ENCODE measurements around the gene NSD2.
"Not testable (repeated sequence)": the region's sequence is repeated elsewhere in the genome, so short reads cannot be mapped to it uniquely, and the experiment has no call there.

The NSD2 gene

GRCh38 chr4:1834047-1834775 lies 37.0 kb upstream of the NSD2 start:
- H3K27me3 ChIP-seq (ENCODE audit: low read depth) = no peaks in the 10 kb centered on the region
- peaks cover 88% of the 10 kb centered on the region for H3K36me3 ChIP-seq (replicated peaks)
- no peaks in the 10 kb centered on the region for H3K4me1 ChIP-seq
- no peaks in the 10 kb centered on the region for H3K9me3 ChIP-seq
- DNase-seq (ENCODE audit: low spot score in 2 of 2) = no peak
- in situ Hi-C loops (cut with MboI; ENCODE audit: low sequenced_read_pairs) = no loop called here
- no peak overlapping the region for H3K4me3 ChIP-seq

DNA sequence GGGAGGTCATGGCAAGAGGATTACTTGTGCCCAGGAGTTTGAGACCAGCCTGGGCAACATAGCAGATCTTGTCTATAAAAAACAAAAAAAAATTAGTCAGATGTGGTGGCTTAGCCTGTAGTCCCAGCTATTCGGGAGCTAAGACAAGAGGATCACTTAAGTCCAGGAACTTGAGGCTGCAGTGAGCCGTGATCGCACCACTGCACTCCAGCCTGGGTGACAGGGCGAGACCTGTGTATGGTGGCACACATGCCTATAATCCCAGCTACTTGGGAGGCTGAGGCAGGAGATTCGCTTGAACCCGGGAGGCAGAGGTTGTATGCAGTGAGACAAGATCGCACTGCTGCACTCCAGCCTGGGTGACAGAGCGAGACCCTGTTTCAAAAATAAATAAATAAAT lies 35.4 kb upstream of the NSD2 start:
- H3K27me3 ChIP-seq (ENCODE audit: low read depth); DNase-seq (ENCODE audit: low spot score in 2 of 2); H3K9me3 ChIP-seq; H3K4me3 ChIP-seq; H3K4me1 ChIP-seq; in situ Hi-C loops (cut with MboI; ENCODE audit: low sequenced_read_pairs): not testable (repeated sequence)
- peaks cover 88% of the 10 kb centered on the region for H3K36me3 ChIP-seq (replicated peaks)

- H3K36me3 ChIP-seq (replicated peaks) = peaks cover 88% of the 10 kb centered on the region
- no peak for DNase-seq (ENCODE audit: low spot score in 2 of 2)
- no peaks in the 10 kb centered on the region for H3K4me1 ChIP-seq
- H3K9me3 ChIP-seq = no peaks in the 10 kb centered on the region
- in situ Hi-C loops (cut with MboI; ENCODE audit: low sequenced_read_pairs) = no loop called here
- H3K27me3 ChIP-seq (ENCODE audit: low read depth) = no peaks in the 10 kb centered on the region
- no peak overlapping the region for H3K4me3 ChIP-seq
These were observed 34.5 kb upstream of the NSD2 start for GRCh38 chr4:1836650-1837049.

DNA sequence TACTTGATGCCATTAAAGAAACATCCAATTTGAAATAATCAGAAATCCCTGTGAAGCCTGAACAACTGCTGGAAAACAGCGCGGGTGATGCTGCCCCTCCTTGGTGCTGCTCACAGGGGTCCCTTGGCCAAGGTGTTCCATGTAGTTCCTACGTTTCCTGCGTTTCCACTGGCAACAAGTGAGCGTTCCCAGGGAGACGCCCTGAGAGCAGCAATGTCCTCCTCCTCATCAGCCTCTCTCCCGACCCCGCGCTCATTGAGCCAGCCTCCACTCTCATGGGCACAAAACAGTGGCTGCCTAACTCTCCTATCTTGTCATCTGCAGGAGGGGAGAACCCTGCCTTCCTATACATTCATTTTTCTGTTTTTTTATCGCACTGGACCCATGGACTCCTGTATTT lies 34.1 kb upstream of the NSD2 start:
- in situ Hi-C loops (cut with MboI; ENCODE audit: low sequenced_read_pairs) = no loop called here
- Histone ChIP-seq H3K36me3 (replicated peaks) (peaks cover 88% of the 10 kb centered on the region), H3K9me3 (no peaks in the 10 kb centered on the region), H3K4me1 (no peaks in the 10 kb centered on the region), H3K4me3 (no peak overlapping the region), H3K27me3 (ENCODE audit: low read depth) (no peaks in the 10 kb centered on the region)
- DNase-seq (ENCODE audit: low spot score in 2 of 2) = no peak

DNA sequence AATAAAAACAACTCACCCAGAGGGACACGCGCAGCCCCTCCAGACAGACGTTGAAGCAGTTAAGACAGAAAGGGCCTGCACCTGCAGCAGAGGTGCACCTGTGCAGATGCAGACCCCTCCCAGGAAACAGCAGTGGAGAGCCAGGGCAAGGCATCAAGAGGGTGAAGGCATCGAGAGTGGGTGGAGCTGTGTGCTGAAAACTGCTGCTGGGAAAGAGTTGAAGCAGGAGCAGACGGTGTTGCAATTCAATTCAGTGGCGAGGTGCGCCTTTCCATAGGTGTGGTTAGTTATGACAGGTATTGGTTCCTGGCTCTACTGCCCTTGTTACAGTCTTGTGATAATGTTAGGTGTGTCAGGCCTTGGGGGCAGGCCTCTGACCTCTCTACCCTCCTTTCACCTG lies 31.9 kb upstream of the NSD2 start:
- peaks cover 86% of the 10 kb centered on the region for H3K36me3 ChIP-seq (replicated peaks)
- DNase-seq (ENCODE audit: low spot score in 2 of 2) = no peak
- H3K27me3 ChIP-seq (ENCODE audit: low read depth) = no peaks in the 10 kb centered on the region
- no peaks in the 10 kb centered on the region for H3K9me3 ChIP-seq
- in situ Hi-C loops (cut with MboI; ENCODE audit: low sequenced_read_pairs) = no loop called here
- H3K4me3 ChIP-seq = no peak overlapping the region
- H3K4me1 ChIP-seq = no peaks in the 10 kb centered on the region

- Histone ChIP-seq H3K4me3 (no peak overlapping the region), H3K9me3 (no peaks in the 10 kb centered on the region), H3K27me3 (ENCODE audit: low read depth) (no peaks in the 10 kb centered on the region), H3K36me3 (replicated peaks) (peaks cover 80% of the 10 kb centered on the region), H3K4me1 (no peaks in the 10 kb centered on the region)
- in situ Hi-C loops (cut with MboI; ENCODE audit: low sequenced_read_pairs) = no loop called here
- DNase-seq (ENCODE audit: low spot score in 2 of 2) = no peak
These were observed 29.8 kb upstream of the NSD2 start for GRCh38 chr4:1841201-1841886.

DNA sequence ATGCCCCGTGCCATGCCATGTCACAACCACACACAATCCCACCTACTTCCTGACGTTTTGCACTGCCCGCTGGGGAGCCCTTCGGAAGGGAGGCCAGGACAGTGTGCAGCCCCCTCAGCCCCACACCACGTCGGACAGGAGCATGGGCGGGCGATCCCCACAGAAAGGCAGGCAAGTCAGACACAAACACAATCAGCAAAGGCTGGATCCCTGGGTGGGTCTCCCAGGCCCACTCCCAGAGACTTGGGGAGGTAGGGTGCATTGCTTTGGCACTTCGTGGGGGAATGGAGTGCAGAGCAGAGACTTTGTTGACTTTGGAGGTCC lies 29.3 kb upstream of the NSD2 start:
- no peaks in the 10 kb centered on the region for H3K4me1 ChIP-seq
- no peak for DNase-seq (ENCODE audit: low spot score in 2 of 2)
- no peak overlapping the region for H3K4me3 ChIP-seq
- H3K27me3 ChIP-seq (ENCODE audit: low read depth) = no peaks in the 10 kb centered on the region
- peaks cover 80% of the 10 kb centered on the region for H3K36me3 ChIP-seq (replicated peaks)
- no peaks in the 10 kb centered on the region for H3K9me3 ChIP-seq
- in situ Hi-C loops (cut with MboI; ENCODE audit: low sequenced_read_pairs) = no loop called here

- Histone ChIP-seq H3K4me3 (no peak overlapping the region), H3K36me3 (replicated peaks) (peaks cover 82% of the 10 kb centered on the region), H3K27me3 (ENCODE audit: low read depth) (no peaks in the 10 kb centered on the region), H3K4me1 (no peaks in the 10 kb centered on the region), H3K9me3 (no peaks in the 10 kb centered on the region)
- in situ Hi-C loops (cut with MboI; ENCODE audit: low sequenced_read_pairs) = no loop called here
- DNase-seq (ENCODE audit: low spot score in 2 of 2) = no peak
These were observed 28.8 kb upstream of the NSD2 start for GRCh38 chr4:1842339-1842895.

DNA sequence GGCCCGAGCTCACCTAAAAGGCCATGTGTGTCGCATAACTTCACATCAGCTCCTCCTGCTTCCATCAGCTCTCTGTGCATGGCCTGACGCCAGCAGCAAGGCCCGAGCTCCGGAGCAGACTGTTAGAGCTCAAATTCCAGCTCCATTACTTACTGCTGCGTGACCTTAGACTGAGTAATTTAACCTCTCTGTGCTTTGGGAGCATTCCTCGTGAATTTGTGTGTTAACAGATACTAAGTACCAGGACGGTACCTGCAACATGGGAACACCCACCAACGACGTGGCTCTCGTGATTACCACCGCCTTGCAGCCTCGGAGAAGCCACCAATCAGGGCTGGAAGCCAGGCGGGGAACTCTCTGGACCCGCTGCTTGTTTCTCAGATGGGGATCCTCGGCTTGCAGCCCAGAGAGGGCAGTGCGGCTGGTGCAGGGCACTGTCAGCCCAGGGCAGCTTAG lies 28.2 kb upstream of the NSD2 start:
- Histone ChIP-seq H3K27me3 (ENCODE audit: low read depth) (no peaks in the 10 kb centered on the region), H3K9me3 (no peaks in the 10 kb centered on the region), H3K4me1 (no peaks in the 10 kb centered on the region), H3K4me3 (no peak overlapping the region), H3K36me3 (replicated peaks) (peaks cover 80% of the 10 kb centered on the region)
- DNase-seq (ENCODE audit: low spot score in 2 of 2) = no peak
- in situ Hi-C loops (cut with MboI; ENCODE audit: low sequenced_read_pairs) = no loop called here

DNA sequence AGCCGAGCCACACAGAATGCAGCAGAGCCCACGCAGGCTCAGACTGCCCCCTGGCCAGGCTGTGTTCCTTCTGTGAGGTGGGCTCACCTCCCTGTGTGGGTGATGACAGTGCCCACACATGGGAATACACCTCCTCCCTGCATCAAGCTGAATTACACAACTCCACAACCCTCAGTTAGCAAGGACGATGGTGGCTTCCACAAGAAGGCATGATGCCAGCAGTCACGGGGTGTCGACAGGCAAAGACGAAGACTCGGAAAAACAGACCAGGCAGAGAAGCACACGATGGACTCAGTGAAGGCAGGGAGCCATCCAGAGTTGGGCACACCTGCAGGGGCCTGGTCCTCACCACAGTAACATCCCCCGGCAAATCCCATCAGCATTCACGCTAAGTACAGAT lies 27.3 kb upstream of the NSD2 start:
- in situ Hi-C loops (cut with MboI; ENCODE audit: low sequenced_read_pairs) = no loop called here
- H3K9me3 ChIP-seq = no peaks in the 10 kb centered on the region
- no peak overlapping the region for H3K4me3 ChIP-seq
- no peaks in the 10 kb centered on the region for H3K27me3 ChIP-seq (ENCODE audit: low read depth)
- peaks cover 74% of the 10 kb centered on the region for H3K36me3 ChIP-seq (replicated peaks)
- H3K4me1 ChIP-seq = no peaks in the 10 kb centered on the region
- no peak for DNase-seq (ENCODE audit: low spot score in 2 of 2)

DNA sequence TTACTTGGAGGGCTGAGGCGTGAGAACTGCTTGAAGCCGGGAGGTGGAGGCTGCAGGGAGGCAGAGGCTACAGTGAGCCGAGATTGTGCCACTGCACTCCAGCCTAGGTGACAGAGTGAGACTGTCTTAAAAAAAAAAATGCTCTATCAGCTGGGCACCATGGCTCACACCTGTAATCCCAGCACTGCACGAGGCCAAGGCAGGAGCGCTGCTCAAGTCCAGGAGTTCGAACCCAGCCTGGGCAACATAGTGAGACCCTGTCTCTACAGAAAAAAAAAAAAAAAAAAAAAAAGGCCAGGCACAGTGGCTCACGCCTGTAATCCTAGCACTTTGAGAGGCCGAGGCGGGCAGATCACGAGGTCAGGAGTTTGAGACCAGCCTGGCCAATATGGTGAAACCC lies 26.6 kb upstream of the NSD2 start:
- in situ Hi-C loops (cut with MboI; ENCODE audit: low sequenced_read_pairs); H3K9me3 ChIP-seq; H3K27me3 ChIP-seq (ENCODE audit: low read depth); DNase-seq (ENCODE audit: low spot score in 2 of 2); H3K4me3 ChIP-seq; H3K4me1 ChIP-seq: not testable (repeated sequence)
- H3K36me3 ChIP-seq (replicated peaks) = peaks cover 69% of the 10 kb centered on the region

- no peaks in the 10 kb centered on the region for H3K27me3 ChIP-seq (ENCODE audit: low read depth)
- DNase-seq (ENCODE audit: low spot score in 2 of 2) = no peak
- peaks cover 52% of the 10 kb centered on the region for H3K36me3 ChIP-seq (replicated peaks)
- no peaks in the 10 kb centered on the region for H3K9me3 ChIP-seq
- in situ Hi-C loops (cut with MboI; ENCODE audit: low sequenced_read_pairs) = no loop called here
- no peaks in the 10 kb centered on the region for H3K4me1 ChIP-seq
- no peak overlapping the region for H3K4me3 ChIP-seq
These were observed 24.6 kb upstream of the NSD2 start for GRCh38 chr4:1846580-1846979.

GRCh38 chr4:1850276-1850675 lies 20.9 kb upstream of the NSD2 start:
- Histone ChIP-seq H3K4me3 (no peak overlapping the region), H3K27me3 (ENCODE audit: low read depth) (no peaks in the 10 kb centered on the region), H3K4me1 (peaks cover 3% of the 10 kb centered on the region; the same call in 1 of the 2 replicates), H3K36me3 (replicated peaks) (peaks cover 31% of the 10 kb centered on the region), H3K9me3 (no peaks in the 10 kb centered on the region)
- in situ Hi-C loops (cut with MboI; ENCODE audit: low sequenced_read_pairs) = no loop called here
- no peak for DNase-seq (ENCODE audit: low spot score in 2 of 2)

DNA sequence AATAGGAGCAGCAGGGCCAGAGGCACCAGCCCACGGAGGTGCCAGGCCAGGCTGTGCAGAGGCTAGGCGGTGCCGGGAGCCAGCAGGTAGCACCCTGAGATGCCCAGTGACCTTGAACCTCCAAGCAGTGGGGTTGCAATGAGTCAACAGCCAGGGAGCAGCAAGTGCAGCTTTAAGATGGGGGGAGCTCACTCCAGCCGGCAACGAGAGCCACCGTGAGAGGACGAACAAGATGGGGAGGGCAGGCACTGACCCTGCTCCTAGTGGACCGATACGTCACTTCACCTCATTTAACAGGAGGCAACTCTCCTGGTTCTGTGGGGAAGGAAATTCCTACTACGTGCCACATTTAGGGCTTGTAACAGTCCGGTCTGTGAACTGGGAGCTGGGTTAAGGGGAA lies 20.0 kb upstream of the NSD2 start:
- no peak for DNase-seq (ENCODE audit: low spot score in 2 of 2)
- peaks cover 30% of the 10 kb centered on the region for H3K36me3 ChIP-seq (replicated peaks)
- H3K9me3 ChIP-seq = no peaks in the 10 kb centered on the region
- no peak overlapping the region for H3K4me3 ChIP-seq
- in situ Hi-C loops (cut with MboI; ENCODE audit: low sequenced_read_pairs) = no loop called here
- no peaks in the 10 kb centered on the region for H3K27me3 ChIP-seq (ENCODE audit: low read depth)
- peaks cover 3% of the 10 kb centered on the region; the same call in 1 of the 2 replicates for H3K4me1 ChIP-seq
